Right ventricle myocardium superior (tissue), 1 donor: ENCODE data around the gene KCTD6. TPM values are rescaled to one million over a fixed set of nuclear protein-coding genes. Genes with fewer than 3 reads are reported as not detected.
A peak's percentile ranks its signal among the peaks of the same experiment; 100 is the strongest.

Experiments used
- ATAC-seq: fragments of 200-7000 bp; cut with Tn5 transposase; one replicate; pipeline ENCODE4 v1.9.1; 2020; ENCODE audit warnings: mild to moderate bottlenecking; ENCODE audit not compliant: poor library complexity
- DNase-seq: peaks from one replicate; pipeline ENCODE4 v3.0.0-alpha.2; 2020
- intact Hi-C: fragments of 100-400 bp; cut with DNase I; formaldehyde crosslinking; loops from one replicate; pipeline ENCODE4 v1.11.2; 2022
- total RNA-seq: library from RNA; stranded (reverse); fragmentation: NEBNext Ultra II Directional; extraction: Animal tissue kit (Norgen Biotek cat#: 25700); gene quantifications from one replicate; pipeline ENCODE4 v1.2.1, GENCODE V29; 2021
- donor health status: DM: no; HTN: yes; CAD: no; lungs with severe emphysema.

Gene KCTD6
- total RNA-seq, 1 donor from 2014 or later, result 6.9 TPM

DNA sequence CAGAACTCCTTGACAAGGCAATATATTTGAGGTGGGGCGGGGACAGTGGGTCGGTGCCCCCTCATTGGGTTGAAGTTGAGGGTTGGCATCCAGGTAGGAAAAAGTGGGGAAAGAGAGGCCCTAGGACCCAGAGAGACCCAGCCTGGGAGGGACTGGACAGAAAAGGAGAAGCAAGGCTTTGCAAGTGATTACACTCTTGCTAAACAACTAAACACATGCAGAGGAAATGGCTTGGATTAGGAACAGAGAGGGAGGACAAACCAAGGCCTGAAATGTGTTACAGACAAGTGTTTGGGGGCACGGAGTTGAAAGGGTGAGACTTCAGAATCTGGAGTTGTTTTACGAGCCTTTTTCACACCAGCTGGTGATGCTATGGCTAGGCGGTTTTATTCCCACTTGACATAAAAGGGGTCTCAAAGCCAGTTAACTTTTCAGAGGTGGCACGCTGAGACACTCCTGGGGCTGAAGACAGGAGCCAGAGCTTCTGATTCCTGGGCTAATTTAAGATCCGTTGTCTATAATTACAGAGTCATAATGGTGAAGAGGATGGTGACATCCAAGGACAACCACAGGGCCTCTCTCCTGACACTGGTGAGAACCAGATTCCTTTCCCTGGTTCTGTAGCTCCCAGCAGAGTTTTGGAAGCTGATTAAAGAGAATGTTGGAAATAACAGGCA, 7.7 kb upstream of the KCTD6 start:
- DNase-seq, result no peak
- intact Hi-C loops, result no loop called here
- ATAC-seq, result peak; percentile 67

DNA sequence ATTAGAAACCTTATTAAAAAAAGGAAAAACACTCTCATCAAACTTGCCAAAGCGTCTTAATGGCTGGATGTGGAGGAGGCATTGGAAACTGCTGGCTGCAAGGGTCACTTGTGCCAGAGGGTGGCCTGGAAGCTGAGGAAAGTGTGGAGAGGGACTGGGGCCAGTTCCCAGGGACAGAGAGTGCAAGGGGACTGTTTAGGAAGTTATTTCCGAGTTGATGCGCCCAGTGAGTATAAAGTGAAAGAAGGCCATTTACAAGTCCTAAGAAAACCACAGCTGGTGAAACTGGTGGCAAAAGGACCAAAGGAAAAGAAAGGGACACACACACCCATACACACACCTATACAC, 7.2 kb upstream of the KCTD6 start:
- DNase-seq (no peak), ATAC-seq (peak; percentile 70)
- intact Hi-C loops, result no loop called here

DNA sequence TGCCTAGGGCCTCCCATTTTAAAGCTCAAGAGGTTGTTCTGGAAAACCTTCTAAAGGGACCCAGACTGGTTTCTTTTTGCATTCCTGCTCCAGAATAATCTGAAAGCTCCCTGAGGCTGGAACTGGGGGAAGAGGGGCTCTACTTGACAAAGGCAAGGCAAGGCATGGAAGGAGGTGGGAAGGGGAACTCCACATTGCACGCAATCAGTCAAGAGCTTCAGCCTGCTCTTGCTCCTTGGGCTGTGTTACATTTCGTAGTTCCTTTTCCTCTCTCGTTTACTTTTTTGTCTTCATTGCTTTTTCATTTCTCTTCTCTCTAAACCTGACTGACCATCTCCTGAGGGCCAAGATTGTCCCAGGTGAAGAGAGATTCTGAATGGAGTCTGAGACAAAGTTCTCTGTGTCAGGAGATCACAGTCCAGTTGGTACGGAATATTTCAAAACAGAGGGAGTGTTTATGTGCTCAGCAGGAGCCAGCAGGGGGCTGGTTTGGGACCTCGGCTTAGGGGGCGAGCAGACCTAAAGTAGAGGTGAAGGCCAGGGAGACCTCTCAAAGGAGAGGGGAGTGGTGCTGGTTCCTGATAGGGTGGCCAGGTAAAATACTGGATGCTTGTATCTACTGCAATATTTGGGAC, 6.0 kb upstream of the KCTD6 start:
- ATAC-seq (no peak), DNase-seq (no peak)
- intact Hi-C loops, result no loop called here

DNA sequence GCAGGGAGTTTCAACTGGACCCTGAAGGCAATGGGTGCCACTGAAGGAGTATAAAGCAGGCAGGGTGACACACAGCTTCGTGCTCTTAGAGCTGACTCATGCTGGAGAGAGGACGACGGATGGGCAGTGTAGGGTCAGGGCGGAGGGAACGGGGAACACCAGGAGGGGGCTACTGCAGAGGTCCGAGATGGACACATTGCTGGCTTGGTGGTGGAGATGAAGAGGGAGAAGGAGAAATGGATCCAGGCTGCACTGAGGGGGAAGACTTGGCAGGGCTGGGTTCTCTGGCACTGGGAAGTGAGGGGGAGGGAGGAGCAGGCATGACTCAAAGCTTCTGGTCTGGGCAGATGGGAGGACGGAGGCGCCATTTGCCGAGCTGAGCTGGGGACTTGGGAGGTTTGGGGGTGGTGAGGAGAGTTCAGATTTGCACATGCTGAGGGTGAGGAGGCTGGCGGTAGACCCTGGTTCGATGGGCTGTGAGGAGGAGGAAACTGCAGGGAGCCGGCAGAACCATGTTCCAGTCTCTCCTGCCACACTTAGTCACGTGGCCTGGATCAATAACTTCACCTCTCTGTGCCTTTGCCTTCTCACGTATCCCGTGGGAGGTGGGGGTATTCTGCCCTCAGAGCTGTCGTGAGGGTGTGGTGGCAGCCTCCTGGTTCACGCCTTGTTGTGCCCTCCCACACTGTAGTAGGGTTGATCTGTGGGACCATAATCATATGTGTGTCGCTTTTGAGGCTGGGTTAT, 4.6 kb upstream of the KCTD6 start:
- intact Hi-C loops, result no loop called here
- ATAC-seq (no peak), DNase-seq (no peak)

DNA sequence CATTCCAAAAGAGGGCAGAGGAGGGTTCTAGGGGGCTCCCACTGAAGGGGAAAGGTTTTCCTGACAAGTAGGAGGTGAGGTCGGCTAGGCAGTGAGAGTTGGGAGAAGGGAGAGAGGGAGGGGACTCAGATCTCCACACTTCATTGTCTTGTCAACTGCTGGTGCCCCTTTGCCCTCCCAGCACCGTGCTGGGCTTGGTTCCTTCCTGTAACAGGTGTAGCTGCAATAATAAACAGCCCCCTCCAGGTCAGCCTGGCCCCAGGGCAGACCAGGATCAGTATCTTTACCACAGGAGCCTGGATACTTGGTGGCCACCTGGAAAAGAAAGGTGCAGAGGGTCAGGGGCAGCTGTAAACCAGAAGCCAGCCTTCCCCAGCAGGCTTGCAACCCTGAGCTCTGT, 2.9 kb upstream of the KCTD6 start:
- no peak for DNase-seq
- no peak for ATAC-seq
- intact Hi-C loops, result no loop called here

DNA sequence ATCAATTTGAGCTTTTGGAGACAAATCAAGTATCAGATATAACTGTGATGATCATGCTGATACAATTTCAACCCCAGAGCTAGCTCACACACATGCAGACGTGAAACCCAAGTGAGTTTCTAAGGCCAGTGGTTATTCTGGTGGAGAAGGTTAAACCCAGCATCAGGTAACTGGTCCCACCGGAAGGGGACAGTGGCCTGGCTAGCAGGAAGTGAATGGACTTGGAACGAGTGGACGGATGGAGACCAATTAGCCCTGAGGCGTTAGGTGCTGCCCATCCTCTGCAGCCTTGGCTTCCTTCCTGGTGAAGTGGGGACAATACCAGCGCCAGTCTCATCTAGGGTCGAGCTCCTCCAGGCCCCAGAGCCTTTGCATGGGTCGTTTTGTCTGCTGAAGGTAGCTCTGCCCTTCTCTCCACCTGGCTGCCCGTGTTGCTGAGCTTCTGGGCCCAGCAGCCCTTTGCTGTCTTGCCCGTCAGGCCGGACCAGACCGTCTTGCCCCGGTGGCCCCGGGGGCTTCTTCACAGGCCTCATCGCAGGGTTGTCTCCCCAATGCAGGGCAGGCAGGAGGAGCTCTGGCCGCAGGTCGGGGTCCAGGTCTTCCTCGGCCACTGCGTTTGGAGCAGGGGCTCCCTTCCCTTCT, 915 bp upstream of the KCTD6 start:
- DNase-seq (peak; percentile 54), ATAC-seq (peak; percentile 6)
- intact Hi-C loops, result loop anchor here (5.0 kb wide), 1 partner anchor 41 kb away; no protein-coding TSS in a partner anchor

DNA sequence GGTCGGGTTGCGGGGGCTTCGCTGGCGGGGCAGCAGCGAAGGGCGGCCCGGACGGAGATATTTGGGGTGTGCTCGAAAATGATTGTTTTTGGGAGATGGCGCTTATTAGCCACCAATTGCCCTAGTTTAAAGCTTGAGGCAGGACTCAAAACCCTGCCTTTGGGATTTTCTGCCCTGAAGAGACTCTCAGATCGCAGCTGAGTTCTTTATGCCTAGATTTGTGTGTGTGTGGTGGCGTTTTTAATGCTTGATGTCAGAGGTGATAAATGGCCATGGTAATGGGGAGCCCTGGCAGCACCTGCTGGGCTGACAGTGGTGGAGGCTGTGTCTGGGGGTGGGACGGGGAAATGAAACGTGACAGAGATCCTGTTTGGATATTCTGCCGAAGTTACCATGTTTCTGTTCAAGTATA, 604 bp downstream of the KCTD6 start:
- DNase-seq (no peak), ATAC-seq (no peak)
- intact Hi-C loops, result loop anchor here (5.0 kb wide), 1 partner anchor 40 kb away; no protein-coding TSS in a partner anchor

DNA sequence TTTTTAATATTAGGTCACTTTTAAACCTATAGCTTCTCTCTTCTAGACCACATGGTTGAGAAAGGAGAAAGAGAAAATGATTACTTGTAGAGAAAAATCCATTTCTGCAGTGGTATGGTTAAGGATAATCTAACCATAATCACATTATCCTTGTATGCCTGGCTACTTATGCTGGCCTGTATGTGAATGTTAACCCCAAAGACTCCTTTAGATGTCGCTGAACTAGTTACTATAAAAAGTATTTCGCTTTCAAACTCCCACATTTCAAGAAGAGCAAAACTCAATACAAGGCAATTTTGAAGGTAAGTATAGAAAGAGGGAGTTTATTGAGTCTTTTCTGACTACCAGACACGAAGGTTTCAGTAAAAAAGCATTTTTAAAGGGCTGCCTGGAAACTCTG, 2.2 kb downstream of the KCTD6 start:
- intact Hi-C loops, result loop anchor here (5.0 kb wide), 1 partner anchor 38 kb away; no protein-coding TSS in a partner anchor
- no peak for DNase-seq
- no peak for ATAC-seq

DNA sequence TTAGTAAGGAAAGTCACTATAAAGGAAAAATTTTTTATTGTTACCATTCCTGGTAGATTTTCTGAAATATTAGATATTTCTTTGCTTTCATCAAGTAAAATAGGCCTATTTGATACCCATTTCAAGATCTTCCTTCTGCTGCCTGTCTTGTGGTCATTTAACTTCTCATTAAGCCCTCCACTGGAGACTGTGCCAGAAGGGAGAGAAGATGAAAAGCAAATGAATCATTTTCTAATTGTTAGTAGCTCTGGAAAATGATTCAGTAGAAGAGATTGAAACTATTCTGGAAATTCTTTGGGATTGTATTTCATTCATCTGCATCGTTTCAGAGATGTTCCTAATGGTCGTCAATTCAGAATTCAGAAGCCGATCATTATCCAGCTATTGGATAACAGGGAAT, 3.2 kb downstream of the KCTD6 start:
- intact Hi-C loops, result loop anchor here (5.0 kb wide), 1 partner anchor 163 kb away; the partner anchor contains the start of gene PXK
- no peak for DNase-seq

DNA sequence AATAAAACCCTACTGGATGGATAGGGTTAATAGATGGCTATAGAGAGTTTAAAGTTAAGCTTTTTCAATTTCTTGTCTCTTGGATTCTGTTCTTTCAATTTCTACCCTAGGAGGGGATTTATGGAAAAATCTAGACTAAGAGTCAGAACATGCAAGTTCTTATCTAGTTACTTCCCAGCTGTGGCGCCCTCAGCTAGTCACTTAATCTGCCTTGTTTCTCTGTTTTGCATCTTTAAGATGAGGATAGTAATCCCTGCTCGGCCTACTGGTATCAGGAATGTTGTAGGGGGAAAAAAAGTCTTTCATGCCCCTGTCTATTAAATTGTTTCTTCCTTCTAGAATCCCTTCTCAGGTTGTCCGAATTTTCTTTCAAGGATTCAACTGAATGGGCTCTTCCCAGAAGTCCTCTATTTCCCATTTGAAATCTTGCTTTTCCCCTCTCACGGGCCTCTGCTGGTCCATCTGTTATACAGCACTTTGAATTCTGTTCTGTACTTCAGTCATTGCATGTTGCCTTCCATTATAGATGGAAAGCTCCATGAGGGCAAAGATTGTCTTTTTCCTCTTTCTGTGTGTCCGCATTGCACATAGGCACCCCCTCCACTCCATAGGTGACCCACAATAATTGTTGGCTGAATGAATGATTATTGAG, 4.4 kb downstream of the KCTD6 start:
- no peak for ATAC-seq

More for the DNA sequence above, 3.2 kb downstream of the KCTD6 start:
- ATAC-seq, result no peak

DNA sequence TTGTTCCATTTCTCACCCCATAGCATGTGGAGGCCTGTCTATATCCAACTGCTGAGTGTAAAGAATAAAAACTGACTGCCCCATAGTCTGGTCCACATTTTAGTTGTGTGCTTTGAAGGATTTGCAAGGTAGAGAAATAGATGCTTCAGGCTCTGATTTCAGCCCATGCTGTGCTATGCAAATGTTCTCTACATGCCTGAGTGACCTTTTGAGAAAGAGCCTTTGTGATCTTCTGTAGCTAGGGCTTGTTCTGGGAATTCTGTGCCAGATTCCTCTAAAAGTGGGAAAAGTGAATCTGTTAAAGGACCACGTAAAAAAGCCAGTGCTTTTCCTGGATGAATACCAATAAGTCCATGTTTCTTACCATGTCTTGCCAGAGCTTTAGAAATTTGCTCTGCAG, 5.2 kb downstream of the KCTD6 start:
- no peak for ATAC-seq
- DNase-seq, result no peak
- intact Hi-C loops, result loop anchor here (5.0 kb wide), 1 partner anchor 165 kb away; the partner anchor contains the start of gene PXK

More for the DNA sequence above, 4.4 kb downstream of the KCTD6 start:
- no peak for DNase-seq
- intact Hi-C loops, result loop anchor here (5.0 kb wide), 1 partner anchor 164 kb away; the partner anchor contains the start of gene PXK

DNA sequence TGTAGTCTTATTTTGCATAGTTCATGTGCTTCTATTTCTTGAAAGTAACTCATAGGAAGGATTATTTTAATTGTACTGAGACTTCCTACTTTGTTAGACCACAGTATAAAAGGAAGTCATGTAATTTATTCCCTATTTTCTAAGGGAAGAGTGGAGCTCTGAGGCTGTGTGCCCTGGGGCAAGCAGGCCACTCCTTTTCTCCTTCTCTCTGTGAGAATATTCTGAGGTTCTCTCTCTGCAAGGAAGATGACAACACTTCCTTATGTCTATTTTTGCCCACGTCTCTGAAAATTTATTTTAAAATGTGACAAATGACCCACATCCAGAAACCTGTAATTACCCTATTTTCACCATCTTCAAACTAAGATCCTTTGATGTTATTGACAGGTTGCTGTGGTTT, 11.0 kb downstream of the KCTD6 start:
- ATAC-seq (no peak), DNase-seq (no peak)
- intact Hi-C loops, result no loop called here

DNA sequence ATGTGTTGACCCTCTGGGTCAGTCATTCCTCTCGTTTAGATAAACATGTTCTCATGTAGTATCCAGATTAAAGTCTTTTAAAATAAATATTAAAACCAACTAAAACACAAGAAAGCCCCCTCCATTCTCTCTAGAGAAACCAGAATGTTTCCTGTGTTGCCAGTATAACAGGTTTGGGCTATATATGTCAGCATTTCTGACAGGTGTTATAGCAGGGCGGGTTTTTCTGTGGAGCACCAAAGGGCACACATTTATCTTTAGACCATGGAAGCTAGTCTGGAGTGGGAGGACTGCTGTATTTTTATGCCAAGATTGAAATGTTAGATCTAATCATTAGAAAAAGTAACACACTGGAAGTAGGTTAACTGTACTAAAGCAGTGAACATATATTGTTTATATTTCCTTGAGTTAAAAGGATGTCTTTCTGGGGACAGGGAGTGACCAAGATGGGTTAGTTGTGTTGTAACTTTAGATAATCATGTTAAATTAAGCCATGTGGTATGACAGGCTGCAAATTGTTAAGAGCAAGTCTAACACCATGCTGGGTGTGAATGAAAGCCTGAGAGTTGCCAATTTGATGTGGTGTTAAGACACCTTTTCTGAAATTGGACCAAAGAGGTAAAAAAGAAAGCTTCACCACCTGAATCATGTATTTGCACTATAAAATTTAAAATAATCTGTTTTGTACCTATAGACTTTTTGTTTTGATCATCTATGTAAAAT, 15.6 kb downstream of the KCTD6 start:
- ATAC-seq, result no peak
- intact Hi-C loops, result no loop called here
- DNase-seq, result no peak

DNA sequence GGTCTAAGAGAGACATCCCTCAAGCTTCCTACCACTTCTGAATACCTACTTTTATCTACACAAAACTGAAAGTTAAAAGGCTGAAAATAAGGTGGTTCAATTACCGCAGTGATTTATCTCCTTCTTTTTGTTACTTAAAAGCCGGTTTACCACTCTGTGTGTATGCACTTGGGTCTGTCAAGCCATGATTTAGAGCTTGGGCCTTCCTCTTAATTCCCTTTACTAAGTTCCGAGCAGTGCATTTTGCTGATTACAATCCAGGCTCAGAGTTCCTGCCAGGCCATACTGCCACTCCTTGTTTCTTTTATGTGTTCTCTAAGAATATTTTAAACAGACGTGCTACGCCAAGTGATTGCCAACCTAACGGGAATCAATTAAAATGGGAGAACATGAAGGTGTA, 16.5 kb downstream of the KCTD6 start:
- ATAC-seq, result no peak
- no peak for DNase-seq
- intact Hi-C loops, result no loop called here

DNA sequence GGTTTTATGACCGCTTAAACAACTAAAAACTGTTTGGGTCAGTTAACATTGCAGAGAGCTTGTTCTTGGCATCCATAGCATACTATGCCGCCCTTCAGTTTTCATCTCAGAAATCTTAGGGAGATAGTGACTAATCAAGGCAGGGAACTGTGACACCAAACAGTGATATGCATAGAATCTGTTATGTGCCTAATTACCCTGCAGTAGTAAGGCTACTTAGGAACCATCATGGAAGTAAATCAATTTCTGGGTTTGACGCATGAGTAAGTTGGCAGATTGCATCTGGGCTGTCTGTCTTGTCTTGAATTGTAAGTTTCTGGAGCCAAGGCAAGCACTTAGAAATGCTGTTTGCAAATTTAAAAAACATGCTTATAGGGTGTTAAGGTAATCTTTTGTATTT, 22.5 kb downstream of the KCTD6 start:
- ATAC-seq, result no peak
- intact Hi-C loops, result no loop called here
- DNase-seq, result no peak

DNA sequence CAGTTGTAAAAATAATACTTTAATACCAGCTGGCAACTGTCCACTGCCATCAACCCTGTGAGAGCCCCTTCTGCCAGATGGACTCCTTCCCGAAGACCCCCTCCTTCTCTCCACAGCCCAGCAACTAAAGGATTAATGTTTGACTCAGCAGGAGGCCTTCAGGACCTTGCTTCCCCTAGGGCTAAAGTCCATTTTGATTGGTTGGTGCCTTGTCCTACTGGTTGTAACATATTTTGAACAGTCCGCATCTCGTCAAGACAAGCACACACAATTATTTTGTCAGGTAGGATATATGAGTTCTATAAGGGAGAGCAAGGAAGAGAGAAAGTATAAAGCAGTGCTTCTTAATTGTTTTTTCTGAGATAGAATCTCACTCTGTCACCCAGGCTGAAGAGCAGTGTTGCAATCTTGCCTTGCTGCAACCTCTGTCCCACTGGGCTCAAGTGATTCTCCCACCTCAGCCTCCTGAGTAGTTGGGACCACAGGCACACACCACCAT, 26.4 kb downstream of the KCTD6 start:
- intact Hi-C loops, result no loop called here
- DNase-seq (no peak), ATAC-seq (no peak)

DNA sequence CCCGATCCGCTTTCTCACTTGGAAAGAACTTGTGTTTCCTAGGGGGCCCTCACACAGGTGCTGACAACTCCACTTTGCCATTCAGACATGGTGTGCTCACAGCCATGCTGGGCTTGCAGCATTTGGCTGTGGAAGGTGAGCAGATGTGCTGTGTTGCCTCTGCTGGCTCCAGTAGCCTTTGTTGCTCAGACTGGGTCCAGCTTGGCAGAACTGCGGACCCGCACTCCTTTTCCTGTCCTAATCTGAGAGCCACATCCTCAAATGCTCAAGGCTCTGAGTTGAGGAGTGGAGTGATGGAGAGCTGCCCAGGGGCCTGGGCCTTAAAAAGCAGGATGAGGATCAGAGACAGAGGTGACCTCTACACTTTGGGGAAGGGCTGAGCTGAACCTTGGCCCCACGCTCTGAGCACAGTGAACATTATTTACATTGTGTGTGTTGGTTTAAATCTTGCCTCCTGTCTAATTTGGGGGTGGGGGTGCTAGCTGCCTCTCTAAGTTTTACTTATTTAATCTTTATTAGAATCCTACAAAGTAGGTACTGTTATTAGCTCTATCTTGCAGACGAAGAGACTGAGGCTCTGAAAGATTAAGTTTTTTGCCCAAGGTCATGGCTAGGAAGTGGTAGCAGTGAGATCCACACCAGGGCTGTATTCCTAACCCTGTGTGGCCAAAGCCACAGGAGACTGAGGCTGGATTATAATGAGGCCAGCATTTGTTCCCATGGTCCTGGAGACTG, 27.9 kb downstream of the KCTD6 start:
- DNase-seq (no peak), ATAC-seq (no peak)
- intact Hi-C loops, result loop anchor here (10.0 kb wide), 1 partner anchor 335 kb away; no protein-coding TSS in a partner anchor
